ENCODE measurements around the gene MYL4.
"Not testable (repeated sequence)": the region's sequence is repeated elsewhere in the genome, so short reads cannot be mapped to it uniquely, and the experiment has no call there.

Gene MYL4

DNA sequence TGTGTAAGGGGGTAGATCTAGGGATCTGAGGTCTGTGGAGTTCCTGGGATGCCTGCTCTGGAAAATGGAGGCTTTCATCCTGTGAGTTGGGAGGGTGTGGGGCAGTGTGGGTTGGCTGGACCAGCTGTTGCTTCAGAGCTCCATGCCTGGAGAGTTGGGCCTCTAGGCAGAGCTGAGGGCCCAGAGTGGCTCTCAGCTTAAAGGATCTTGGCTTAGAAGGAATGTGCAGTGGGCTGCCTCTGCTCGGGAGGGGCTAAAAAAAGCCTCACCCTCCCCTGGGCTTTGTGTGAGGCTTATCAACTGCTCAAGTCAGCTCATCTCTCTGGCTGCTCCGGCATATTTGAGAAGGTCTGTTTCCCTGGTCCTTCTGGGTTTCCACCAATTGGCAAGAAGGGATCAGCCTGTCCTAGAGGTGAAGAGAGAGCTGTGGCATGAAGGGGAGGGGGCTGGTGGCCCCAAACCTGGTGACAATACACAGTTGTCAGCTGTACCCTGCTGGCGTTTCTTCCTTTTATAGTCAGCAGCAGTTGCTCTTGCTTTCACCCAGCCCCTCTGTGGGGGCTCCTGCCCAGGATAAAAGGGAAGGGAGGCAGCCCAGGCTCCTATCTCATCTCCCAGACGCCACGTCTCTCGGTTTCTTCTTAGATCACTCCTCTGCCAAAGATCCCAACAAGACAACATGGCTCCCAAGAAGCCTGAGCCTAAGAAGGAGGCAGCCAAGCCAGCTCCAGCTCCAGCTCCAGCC is at the start of gene MYL4:
MYL4 (plus strand) TSS at position 605 of the 745 bp plus-strand sequence; CDS start at position 680, 75 bp downstream.
- DNase-seq: no peak

DNA sequence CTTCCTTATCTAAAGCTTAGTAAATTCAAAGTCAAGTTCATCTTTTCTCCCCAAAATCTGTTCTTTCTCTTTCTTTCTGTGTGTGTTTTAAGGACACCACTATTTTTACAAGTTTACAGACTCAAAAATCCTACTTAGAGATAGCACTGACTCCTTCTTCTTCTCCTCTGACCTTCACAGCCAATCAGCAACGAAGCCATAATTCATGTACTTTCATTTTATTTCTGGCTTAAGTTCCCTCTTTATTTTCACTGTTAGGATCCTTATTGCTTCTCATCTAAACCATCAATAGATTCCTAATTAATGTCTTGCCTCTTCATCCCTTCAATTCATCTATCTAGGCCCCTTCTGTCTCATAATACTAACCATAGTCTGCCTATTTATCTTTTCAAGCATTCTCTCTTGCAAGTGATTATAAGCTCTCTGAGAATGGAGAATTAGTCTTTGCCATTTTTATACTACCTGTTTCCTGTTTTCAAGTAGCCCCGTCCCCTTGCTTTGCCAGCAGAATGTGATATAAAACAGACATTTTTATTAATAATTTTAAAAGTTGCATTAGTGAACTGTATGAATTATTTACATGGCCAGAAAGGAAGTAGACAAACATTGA is 47.0 kb upstream of the MYL4 start:
- DNase-seq: no peak

DNA sequence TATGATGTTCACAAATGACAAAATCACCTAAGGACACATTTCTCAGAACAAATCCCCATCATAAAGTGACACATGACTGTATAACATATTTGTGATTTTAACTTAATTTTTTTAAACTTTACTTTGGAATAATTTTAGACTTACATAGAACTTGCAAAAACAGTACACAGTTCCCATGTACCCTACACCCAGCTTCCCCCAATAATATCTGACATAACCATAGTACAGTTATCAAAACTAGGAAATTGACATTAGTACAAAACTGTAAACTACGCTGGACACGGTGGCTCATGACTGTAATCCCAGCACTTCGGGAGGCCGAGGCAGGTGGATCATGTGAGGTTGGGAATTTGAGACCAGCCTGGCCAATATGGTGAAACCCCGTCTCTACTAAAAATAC is 44.9 kb upstream of the MYL4 start:
- no peak for DNase-seq

DNA sequence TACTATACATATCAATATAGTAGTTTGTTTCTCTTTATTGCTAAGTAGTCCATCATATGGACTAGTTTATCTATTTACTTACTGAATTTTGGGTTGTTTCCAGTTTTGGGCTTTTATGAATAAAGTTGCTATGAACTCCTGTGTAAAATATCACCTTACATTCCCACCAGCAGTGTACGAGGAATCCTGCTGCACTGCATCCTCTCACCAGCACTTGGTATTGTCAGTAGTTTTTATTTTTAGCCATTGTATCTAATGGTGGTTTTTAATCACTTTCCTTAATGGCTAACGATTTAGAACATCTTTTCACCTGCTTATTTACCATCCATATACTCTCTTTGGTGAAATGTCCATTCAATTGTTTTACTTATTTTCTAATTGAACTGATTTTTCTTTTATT is 44.0 kb upstream of the MYL4 start:
- DNase-seq: no peak

DNA sequence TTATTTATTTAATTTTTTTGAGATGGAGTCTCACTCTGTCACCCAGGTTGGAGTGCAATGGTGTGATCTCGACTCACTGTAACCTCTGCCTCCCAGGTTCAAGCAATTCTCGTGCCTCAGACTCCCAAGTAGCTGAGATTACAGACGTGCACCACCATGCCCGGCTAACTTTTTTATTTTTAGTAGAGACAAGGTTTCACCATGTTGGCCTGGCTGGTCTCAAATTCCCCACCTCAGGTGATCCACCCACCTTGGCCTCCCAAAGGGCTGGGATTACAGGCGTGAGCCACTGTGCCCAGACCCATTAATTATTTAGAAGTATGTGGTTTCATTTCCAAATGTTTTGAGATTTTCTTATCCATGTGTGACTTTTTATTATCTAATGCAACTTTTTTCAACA is 42.3 kb upstream of the MYL4 start:
- DNase-seq: not testable (repeated sequence)

DNA sequence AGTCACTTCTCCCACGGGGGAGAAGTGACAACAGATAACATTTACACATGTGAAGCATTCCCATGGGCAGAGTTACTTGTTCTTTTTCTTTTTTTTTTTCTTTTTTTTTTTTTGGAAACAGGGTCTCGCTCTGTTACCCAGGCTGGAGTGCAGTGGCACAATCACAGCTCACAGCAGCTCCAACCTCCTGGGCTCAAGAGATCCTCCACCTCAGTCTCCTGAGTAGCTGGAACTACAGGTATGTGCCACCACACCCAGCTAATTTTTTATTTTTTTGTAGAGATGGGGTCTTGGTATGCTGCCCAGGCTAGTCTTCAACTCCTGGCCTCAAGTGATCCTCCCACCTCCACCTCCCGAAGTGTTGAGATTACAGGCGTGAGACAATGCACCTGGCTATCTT is 40.3 kb upstream of the MYL4 start:
- not testable (repeated sequence) for DNase-seq

DNA sequence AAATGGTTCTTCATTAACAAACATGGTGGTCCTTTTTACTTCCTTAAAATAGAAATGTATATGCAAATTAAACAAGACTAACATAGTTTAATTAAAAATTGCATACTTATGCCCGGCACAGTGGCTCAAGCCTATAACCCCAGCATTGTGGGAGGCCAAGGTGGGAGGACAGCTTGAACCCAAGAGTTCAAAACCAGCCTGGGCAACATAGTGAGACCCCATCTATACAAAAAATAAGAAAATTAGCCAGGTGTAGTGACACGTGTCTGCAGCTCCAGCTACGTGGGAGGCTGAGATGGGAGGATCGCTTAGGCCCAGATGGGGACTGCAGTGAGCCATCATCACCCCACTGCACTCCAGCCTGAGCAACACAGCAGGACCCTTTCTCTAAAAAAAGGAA is 38.4 kb upstream of the MYL4 start:
- no peak for DNase-seq

DNA sequence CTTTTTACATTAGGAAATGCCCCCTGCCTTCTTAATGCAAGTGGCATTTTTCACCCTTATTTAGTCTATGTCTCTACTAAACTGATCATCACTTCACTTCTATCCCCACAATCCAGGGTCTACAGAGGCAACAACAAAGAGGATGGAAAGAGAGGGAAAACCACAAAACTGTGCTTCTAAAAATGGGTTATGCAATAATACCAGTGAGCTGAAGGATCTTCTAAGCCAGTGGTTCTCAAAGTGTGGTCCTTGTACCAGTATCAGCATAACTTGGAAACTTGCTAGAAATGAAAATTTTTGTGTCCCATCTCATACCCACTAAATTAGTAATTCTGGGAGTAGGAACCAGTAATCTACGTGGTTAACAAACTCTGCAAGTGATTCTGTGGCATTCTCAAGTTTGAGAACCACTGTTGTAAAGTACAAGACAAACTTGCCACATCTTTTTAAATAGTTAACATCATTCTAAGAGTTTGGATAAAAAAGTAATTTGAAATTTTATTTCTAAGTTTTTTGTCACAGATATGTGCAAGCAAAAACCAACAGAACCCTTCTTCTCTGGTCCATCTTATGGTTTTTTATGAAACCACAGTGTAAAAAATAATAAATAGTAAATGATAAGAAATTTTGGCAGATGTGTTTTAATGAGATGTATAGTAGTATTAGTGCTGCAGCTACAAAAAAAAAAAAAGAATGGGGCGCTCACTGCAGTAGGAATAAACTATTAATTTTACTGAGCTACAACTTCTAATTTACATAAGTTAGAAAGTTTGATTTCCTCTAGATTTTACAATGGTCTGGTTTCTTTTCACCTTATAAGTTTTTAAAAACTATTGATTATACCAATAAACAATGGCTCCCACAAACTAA is 36.2 kb upstream of the MYL4 start:
- no peak for DNase-seq

DNA sequence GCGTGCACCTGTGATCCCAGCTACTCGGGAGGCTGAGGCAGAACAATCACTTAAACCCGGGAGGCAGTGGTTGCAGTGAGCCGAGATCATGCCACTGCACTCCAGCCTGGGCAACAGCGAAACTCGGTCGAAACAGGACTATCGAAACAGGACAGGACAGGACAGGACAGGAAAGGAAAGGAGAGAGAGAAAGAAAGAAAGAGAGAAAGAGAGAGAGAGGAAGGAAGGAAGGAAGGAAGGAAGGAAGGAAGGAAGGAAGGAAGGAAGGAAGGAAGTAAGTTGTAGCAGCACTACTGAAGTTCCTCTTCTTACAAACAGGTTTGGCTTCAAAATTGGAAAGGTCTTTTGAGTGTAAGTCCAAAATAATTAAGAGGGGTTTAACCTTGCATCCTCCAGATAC is 34.3 kb upstream of the MYL4 start:
- DNase-seq: not testable (repeated sequence)

DNA sequence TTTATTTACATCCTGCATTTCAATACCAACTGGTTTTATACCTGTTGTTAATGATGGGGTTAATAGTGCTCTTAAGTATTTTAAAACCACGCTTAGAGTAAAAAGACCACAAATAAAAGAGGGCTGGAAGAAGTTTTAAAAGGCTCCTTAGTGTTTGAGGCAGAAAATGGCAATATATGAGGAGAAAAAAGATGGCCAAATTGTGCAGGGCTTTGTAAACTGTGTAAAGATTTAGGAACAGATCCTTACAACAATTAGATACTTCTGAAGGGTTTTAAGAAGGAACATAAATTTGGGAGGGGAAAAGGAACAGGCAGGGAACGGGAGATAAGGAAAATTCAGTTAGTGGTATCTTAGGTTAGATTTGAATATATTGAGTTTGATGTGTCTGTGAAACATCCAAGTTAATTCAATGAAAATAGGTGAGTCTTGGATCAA is 32.7 kb upstream of the MYL4 start:
- DNase-seq: no peak

DNA sequence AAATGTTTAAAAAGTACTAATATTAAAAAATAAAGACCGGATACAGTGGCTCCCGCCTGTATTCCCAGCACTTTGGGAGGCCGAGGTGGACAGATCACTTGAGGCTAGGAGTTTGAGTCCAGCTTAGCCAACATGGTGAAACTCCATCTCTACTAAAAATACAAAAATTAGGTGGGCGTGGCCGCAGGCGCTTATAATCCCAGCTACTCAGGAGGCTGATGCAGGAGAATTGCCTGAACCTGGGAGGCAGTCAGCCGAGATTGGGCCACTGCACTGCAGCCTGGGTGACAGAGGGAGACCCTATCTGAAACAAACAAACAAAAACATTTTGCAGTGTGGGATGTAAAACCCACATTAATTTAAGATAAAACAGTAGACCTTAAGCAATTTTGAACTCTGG is 31.9 kb upstream of the MYL4 start:
- DNase-seq: no peak

DNA sequence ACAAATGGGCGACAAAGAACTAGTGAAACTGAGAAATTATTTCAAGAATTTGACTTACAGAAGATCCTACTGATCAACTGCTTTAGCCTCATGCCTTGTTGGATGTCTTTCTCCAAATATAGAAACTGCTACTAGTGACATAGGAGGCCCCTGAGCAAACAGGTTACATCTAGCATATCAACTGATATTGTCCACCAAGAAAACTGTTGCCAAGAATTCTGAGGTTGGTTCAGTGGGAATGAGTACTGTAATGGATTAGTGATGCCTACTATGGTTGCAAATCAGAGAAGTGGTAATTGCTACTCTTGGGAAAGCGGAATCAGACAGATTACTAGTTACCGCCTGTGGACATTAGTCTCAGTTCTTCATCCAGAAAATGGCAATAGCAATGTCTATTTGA is 30.0 kb upstream of the MYL4 start:
- DNase-seq: no peak

DNA sequence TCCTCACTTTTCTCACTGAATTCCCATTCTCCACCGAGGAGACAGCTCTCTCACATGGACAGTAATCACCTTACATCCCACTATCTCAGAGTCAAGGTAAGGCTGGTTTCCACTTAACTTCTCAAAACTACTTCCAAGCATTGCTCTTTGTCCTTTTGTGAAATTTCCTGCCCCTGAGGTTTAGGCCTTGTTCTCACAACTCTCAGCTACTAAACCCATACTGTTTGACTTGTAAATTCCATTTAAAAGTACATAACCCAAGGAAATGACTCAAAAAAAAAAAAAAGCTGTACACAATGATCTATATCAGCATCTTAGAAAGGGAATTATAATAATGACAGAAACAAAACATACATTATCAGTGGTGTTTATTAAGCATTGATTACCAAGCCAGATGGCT is 28.8 kb upstream of the MYL4 start:
- no peak for DNase-seq

DNA sequence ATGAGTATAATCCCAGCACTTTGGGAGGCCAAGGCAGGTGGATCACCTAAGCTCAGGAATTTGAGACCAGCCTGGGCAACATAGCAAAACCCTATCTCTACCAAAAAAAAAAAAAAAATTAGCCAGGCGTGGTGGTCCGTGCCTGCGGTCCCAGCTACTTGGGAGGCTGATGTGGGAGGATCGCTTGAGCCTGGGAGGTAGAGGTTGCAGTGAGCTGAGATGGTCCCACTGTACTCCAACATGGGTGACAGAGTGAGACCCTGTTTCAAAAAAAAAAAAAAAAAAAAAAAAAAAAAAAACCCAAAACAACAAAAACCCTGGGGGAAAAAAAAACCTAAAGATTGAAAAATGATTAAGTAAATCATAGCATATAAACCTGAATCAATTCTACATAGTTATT is 28.2 kb upstream of the MYL4 start:
- not testable (repeated sequence) for DNase-seq

DNA sequence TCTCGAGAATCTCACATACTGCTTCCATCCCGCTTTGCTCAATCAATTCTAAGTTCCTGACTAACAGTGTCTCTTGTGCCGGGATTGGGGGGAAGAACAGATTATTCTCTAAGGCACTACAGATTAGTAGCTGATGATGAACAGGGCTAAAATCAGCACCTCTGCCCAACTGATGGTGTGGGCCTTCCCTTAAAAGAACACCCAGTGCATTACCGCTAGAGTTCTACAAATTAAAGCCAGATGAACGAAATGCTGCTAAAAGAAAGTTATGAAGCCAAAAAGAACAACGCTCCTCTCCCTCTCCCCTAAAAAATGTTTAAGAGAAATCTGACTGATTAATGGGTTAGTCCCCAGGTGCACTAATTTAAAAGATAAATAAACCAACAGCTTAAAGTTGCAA is 24.5 kb upstream of the MYL4 start:
- no peak for DNase-seq

DNA sequence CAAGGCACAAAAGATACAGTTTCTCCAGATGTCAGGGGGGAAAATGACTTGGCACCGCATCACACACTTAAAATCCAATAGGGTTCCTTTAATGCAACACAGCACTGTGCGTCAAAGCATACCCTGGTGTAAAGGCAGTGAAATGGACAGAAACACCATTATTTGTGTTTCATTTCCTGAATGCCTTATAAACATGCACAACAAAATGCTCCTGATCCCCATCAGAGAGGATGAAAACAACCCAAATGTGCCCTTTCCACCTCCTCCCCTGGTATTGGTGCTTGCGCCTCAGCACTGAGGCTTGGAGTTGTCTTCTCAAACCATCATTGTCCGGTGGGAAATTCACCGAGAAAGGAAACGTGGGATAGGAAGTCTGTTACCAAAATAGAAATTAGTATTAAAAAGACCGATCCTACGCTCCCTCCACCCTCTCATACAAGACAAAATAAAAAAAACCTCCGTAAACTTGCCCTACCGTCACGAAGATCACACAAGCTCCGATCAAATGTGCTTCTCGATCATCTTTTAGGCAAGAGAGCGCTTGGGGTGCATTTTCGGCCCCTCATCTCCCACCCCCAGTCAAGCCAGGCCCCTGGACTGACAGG is 20.8 kb upstream of the MYL4 start:
- no peak for DNase-seq

DNA sequence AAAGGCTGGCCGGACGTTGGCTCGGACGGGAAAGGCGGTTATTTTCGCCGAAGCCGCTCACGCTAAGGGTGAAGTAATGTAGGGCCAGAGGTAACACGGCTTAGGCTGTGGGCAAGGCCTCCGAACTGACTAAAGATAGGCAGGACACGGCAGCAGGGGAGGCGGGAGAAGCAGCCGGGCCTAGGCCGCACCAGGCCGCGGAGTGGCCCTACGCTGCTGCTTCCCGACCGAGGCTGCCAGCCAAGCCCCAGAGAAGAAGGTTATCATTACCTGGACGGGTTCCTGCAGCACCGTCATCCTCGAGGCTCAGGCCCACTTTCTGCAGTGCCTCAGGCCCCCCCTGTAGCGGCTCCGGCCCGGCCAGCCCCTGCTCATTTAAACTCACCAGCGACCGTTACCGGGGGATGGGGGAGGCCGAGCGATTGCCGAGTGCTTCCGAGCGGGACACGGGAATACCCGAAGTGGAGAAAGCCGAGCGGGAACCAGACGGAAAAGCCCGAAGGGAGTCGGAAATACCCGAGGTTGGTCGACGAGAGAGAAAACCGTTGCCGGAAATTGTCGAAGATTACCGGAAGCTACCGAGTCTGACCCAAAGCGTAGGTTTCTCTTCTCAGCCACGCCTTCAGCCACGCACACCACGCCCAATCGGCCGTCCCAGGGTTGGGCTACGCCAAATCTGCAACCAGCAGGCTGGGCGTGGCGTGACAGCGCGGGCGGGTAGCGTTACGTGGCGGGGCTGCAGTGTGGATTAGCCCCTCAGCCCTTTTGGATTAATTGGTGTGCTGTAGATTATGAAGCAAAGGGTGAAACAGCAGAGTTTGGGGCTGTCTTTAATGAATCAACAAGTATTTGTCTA is 20.0 kb upstream of the MYL4 start, which contains the start of gene CDC27:
CDC27 (minus strand) TSS at position 420 of the 856 bp plus-strand sequence; CDS start at position 297, 123 bp downstream.
- DNase-seq: peak; percentile 99

DNA sequence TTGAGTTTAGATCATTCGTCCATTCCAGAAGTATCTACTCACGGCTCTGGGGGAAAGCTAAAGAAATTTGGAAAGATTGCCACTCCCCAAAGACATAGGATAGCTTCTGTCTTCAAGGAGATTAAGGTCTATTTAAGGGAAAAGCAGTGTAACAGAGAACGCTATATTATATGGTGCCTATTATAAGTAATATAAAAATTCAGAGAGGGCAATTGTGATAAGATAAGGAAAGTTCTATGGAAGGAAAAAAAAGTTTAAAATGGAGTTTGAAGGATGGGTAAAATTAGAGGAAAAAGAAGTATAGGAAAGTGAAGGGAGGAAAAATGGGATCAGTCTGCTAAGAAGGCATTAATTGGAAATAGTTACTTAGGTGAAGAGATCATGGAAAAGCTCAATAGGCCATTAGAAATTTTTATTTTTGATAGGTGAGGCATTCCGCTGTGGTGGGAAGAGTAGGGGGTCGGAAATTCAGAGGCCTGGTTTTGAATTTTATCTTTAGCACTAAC is 19.4 kb upstream of the MYL4 start:
- no peak for DNase-seq

DNA sequence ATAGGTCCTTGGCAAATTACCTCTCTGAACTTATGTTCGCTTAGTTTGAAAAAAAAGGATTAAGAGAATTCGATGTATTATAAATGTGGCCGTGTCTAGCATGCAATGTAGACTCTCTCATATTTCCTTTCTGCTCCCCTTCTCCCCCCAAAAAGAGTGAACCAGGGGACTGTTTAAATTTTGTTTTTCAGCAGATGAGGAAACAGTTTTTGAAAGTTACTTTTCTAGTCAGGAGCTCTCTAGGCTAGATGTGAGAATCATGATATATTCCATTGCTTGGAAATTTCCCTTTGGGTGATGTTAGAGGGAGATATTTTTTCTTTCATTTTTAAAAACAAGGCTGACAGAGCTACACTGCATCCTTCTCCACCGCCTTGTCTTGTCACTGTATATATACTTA is 18.9 kb upstream of the MYL4 start:
- no peak for DNase-seq

DNA sequence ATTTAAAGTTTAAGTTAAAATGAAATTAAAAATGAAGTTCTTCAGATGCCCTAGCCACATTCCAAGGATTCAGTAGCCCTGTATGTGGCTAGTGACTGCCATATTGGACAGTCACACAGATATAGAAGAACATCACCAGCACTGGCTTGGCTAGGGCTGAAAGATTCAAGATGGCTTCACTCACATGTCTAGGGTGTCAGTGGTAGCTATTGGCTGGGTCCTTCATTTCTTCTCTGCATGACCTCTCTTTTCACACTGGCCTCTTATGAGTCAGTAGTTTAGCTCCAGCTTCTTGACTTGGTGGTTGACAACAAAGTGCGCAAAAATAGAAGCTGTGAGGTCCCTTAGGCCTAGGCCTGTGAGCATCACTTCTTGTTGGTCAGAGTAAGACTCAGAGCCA is 18.4 kb upstream of the MYL4 start:
- no peak for DNase-seq

DNA sequence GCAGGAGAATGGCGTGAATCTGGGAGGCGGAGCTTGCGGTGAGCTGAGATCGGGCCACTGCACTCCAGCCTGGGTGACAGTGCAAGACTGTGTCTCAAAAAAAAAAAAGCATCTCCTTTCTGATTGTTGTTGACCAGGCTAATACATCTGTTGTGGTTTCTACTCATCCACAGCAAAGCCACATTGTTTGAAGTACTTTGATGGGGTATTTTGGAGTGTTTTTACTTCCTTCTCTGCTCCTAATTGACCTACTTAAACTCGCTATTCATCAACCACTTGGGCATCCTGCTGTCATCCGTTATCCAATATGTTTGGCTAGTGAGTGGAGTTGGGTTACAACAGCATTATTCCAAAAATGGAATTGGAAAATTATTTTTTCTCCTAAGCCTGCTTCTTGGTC is 16.6 kb upstream of the MYL4 start:
- no peak for DNase-seq

DNA sequence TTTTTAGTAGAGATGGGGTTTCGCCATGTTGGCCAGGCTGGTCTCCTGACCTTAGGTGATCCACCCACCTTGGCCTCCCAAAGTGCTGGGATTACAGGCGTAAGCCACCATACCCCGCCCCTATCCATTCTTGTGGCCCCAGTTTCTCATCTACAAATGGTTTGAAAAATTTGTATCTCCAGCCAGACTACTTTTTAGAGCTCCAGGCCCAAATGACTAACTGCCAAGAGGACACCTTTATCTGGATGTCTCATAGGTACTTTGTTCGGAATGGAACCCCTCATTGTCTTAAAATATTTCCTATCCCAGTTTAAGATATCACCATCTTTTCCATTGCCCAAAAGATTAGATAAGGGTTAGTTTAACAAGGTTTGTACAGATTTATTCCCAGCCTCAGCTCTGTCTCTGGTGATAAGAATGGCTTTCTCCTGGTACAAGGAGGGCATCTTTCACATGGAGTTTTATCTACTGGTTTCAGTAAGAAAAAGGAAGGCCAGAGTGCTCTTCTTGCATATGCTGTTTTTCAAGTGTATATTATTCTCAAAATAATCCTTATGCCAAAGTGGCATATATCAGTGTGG is 15.1 kb upstream of the MYL4 start:
- no peak for DNase-seq

All from right forelimb (tissue), 1 donor.